ENCODE measurements around the gene NTM.

The NTM gene

DNA sequence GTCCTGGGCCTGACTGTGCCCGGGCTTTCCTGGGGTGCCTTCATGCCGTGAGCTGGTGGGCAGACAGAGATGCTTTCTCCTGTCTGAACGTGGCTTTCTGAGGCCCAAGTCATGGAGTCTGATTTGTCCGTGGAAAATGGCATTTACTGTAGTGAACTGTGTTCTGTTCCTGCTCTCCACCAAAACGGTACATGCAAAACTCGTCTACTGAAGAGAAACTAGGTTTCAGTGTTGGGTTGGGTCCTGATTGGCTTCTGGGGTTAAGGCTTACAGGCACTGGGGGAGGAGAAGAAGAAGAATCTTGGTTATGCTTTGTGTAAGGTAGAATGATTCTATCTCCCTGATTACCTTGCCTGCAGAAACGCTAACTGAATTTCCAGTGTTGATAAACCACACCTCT, 541.7 kb downstream of the NTM start:
- no peak for DNase-seq (ENCODE audit: low read depth, low spot score)

DNA sequence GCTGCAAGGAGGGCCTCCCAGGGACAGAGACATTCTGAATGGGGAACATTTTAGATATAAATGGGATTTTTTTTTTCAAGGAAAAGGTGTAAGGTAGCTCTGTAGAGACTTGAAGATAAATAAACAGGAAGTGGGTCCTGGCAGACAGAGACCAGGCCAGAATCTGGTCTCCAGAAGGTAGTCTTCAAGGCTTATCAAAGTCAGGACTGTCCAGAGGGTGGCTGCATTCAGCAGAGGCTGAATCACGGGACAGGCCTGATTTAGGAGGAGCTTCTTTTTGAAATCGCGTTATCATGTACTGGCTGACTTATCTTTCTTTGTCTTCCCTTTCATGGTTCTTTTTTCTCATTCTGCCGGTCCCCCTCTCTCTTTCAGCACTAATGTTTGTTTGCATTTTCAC, 542.9 kb downstream of the NTM start:
- DNase-seq (ENCODE audit: low read depth, low spot score), result no peak

DNA sequence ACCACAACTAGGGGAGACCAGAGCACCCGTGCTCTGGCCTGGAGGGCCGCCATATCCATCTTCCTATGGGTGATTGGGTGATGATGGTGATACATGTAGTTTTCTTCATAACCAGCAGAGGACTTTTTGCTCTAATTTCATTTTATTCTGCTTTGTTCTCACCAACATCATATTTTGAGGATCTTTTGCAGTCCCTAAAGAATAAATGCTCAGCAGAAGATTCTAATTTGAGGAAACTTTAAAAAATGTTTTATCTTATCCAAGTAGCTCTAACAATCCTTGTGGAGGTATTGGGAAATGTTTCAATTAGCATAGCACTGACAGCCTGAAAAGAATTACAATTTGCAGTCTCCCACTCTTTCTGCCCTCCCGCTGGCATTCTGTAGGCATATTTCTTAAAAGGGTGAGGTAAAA, 544.0 kb downstream of the NTM start:
- DNase-seq (ENCODE audit: low read depth, low spot score), result no peak

GRCh38 chr11:131916638-131917037, 546.2 kb downstream of the NTM start:
- DNase-seq (ENCODE audit: low read depth, low spot score), result no peak

DNA sequence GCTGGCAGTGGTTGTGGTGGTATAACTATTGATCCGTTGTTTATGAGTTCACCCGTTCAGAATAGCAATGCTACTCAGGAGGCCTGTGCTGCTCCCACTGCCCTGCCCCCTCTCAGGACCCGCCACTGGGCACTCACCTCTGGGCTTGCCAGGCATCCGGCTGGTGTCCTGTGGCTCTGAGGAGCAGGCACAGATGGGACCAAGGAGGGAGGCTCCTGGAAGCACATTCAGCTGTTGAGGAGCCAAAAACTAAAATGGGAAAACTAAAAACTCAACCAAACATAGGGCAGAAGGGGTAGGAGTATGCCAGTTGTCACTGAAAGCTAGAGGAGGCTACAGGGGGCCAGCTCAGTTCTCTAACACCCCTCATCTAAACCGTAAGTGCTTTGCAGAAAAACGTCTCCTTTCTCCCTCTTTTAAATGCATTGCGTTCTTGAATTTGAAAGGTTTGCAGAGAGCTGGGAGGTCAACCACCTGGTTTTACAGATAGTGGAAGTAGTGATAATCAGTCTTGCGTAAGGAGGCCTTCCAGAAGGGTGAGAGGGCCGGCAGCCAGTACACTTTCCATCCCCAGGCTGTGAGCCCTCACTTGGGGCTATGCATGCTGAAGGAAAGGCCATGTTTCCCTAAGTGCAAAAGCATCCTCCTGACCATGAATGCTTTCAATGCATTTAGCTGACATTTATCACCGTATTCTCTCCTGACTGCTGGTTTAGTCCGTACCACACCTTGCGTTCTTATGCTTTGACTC, 547.4 kb downstream of the NTM start:
- DNase-seq (ENCODE audit: low read depth, low spot score), result no peak

DNA sequence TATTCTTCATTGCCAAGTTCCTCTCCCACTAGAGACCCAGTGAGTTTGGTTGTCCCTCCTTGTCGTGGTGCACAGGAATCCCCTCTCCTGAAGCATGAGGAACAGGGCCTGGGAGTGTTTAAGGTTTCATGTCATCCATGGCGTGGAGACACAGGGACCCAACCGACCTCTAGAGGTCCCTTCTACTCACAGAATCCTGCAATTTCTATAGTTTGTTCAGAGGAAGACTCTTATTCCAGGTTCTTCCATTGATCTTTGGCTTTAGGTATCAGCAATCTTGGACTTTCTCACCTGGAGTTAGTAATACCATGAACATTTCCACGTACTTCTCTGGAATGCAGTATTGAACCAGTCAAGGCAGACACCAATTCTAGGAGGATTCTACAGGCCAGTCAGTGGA, 548.2 kb downstream of the NTM start:
- DNase-seq (ENCODE audit: low read depth, low spot score), result no peak

DNA sequence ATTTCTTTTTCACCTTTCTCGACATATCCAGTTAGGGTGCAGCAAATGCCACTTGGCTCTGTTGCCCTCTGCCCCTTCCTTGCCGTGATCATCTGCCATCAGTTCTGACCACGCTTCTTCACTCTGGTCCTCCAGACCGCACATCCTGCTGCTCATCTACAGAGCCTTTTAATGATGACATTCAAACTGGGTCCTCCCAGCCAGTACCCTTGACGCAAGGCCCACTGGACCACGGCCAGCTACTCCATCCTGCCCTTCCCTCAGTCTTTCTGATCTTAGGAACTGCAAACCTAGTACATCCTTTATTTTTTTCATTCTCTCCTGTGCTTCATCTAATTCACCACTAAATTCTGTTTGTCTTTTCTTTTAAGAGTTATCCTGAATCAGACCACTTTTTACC, 551.8 kb downstream of the NTM start:
- no peak for DNase-seq (ENCODE audit: low read depth, low spot score)

DNA sequence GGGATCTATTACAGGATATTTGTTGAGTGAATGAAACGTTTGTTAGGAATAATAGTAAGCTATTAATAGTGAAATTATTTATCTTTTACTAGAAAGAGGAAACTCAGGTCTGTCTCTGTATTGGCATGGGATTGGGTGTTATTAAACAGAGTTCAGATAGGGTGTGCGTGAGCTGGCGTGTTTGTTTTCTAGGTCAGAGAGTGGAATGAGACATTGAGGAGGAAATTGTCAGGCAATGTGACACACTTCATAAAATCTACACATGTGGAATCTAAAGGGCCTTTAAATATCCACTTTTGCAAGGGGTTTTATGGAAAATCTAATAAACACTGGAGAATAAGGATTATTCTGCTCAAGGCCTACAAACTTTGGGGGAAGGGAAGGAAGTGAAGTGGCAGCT, 552.9 kb downstream of the NTM start:
- no peak for DNase-seq (ENCODE audit: low read depth, low spot score)

DNA sequence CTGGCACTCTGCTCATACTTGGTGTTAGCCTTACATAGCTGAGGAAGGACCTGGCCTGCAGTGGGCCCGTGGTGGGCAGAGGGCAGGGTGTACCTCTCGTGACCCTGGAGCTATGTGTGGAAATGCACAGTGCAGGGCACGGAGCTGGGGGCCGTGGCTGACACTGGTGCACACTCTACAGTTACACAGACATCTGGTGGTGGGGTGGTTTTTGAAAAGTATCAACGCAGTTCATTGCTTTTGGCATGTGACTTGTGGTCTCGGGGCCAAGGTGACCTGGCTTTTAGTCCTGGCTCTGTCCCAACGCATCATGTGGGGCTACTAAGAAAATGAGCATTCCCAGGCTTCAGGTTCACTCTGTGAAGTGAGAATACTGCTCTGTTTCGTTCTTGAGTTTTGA, 553.6 kb downstream of the NTM start:
- no peak for DNase-seq (ENCODE audit: low read depth, low spot score)

DNA sequence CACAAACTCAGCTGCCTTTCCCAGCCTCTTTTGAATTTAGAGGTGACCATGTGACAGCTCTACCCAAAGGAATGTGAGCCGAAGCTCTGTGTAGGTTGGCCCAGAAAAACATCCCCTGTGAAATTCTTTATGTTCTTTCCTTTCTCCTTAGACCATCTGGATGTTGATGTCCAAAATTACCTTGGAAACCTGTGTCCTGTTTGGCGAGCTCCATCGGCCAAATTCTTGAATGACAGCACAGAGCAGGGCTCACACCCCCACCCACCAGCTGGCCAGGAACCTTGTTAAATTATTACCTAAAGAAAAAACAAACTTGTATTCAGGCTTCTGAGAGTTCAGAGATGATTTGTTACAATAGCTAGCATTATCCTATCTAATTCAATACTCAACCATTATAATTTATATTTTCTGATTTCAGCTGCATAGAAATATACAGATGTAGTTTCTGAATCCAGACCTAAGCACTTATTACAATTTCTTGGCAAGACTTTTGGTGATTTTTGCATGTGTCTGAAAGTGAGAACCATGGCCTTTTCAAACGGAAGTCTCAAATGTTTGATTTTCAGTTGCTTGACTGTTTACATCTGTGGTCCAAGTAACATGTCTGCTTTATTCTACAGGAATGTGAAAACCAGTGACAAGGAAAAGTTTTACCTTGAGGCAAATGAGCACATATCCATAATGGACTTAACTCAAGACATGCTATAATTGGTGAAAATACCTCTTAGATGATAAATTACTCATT, 554.2 kb downstream of the NTM start:
- no peak for DNase-seq (ENCODE audit: low read depth, low spot score)

DNA sequence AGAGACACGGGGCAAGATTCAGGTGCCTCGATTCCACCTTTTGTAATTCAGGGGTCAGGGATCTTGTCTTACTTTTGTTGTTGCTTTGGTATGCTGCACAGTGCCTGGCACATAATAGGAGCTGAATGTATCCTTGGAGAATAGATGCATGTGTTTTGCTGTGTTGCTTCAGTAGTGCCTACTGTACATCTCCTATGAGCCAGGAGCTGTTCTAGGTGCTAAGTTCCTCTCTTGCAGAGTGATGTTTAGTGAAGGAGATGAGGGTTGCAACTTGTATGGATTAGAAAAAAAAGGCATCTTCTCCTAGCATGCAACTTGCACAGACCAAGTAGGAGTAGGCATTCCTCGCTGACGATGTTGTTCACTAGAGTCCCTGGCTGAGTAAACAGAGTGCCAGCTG, 555.4 kb downstream of the NTM start:
- no peak for DNase-seq (ENCODE audit: low read depth, low spot score)

DNA sequence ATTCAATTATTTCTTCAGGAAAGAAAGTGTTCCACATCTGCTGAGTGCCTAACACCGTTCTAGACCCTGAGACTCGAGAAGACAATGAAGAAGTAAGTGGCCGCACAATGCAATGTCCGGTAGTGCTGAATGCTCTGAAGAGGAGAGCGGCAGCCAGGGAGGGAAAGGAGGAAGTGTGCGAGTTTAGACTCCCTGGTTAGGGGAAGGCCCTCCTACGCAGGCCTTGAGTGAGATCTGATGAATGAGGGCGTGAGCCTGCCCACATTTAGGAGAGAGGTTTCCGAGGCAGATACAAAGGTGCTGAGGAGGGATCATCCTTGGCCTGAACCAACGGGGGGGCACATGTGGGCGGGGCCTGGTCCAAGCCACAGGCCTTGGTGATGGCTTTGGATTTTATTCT, 558.6 kb downstream of the NTM start:
- DNase-seq (ENCODE audit: low read depth, low spot score), result no peak

- DNase-seq (ENCODE audit: low read depth, low spot score), result no peak
Measured at GRCh38 chr11:131932584-131933325, 562.3 kb downstream of the NTM start.

- no peak for DNase-seq (ENCODE audit: low read depth, low spot score)
Measured at GRCh38 chr11:131934006-131934405, 563.6 kb downstream of the NTM start.

DNA sequence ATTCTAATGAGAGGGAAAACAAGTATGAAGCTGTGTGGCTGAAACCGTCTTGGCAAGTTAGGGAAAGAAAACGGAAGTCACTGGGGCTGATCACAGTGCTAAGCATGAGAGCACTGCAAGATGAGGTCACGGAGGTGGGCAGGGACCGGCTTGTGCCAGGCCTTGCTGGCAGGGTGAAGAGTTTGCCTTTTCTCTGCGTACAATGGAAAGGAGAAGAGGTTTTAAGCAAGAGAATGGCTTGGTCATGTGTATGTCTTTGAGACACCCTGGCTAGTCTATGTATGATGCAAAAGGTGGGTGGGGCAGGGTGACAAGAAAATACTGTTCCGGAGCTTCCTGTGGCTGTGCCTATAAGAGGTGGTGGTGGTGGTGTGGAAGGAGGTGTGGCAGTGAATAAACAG, 567.9 kb downstream of the NTM start:
- DNase-seq (ENCODE audit: low read depth, low spot score), result no peak

DNA sequence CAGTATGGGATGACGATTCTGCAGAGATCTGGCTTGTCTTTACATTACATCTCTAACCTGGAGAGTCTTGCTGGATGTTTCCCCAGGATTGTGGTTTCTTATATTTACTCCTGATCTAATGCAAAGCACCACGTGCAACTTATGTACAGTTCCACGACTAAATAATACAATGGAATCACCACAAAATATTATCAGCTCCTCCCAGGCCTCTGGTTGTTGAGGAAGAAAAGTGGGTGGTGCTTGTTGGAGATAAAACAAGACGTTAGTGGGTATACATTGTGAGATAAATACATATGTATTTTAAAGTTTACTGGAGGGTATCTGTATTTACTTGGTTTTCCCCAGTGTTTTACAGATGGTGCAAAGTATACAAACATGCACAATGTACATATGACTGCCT, 569.7 kb downstream of the NTM start:
- DNase-seq (ENCODE audit: low read depth, low spot score), result no peak

DNA sequence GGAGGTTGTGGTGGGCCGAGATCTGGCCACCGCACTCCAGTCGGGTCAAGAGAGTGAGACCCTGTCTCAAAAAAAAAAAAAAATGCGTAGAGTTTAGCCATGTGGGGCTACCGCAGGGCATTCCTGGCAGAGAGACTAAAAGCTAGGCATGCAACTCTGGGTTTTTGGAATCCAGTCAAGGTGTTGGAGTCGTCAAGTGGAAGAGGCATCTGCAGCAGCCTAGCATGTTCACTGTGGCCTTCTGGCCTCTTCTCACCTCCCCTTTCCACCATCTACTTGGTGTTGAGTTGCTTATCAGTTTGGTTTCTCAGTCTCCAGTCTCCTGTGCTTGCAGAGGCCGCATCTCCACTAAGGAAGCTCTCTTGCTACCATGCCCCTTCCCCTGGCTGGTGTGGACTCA, 572.5 kb downstream of the NTM start:
- DNase-seq (ENCODE audit: low read depth, low spot score), result no peak

DNA sequence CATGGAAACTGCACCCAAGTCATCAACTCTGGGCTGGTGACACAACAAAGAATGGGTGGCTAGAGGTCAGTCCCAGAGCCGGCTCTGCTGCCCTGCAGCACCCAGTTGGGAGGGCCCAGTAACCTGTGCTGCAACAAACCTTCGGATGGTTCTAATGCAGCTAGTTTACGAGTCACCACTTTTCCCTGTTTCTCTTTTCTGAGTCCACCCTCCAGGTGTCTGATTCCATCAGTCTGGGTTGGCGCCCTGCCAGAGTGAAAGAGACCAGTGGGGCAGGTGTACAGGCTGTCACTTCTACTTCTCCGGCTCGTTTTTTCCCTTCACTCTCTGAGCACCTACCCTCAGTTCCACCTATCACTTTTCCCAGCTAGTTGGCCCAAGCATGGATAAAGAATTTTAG, 572.9 kb downstream of the NTM start:
- no peak for DNase-seq (ENCODE audit: low read depth, low spot score)

GRCh38 chr11:131944736-131945135, 574.3 kb downstream of the NTM start:
- DNase-seq (ENCODE audit: low read depth, low spot score), result no peak

- no peak for DNase-seq (ENCODE audit: low read depth, low spot score)
Measured at GRCh38 chr11:131945706-131946105, 575.3 kb downstream of the NTM start.

GRCh38 chr11:131947511-131947910, 577.1 kb downstream of the NTM start:
- no peak for DNase-seq (ENCODE audit: low read depth, low spot score)

- no peak for DNase-seq (ENCODE audit: low read depth, low spot score)
Measured at GRCh38 chr11:131951121-131951520, 580.7 kb downstream of the NTM start.

- DNase-seq (ENCODE audit: low read depth, low spot score), result no peak
Measured at GRCh38 chr11:131954146-131954545, 583.7 kb downstream of the NTM start.
